ENCODE data around the gene SUGCT.

The SUGCT gene

GRCh38 chr7:40306025-40306424, 171.2 kb downstream of the SUGCT start:
- Histone ChIP-seq H3K4me3 (ENCODE audit: low read depth, low read length) (no peak overlapping the region), H3K4me2 (ENCODE audit: low read length) (no peak overlapping the region)
- TF ChIP-seq CTCF (IDR thresholded peaks at IDR 0.05) = no peak

GRCh38 chr7:40306596-40306995, 171.8 kb downstream of the SUGCT start:
- H3K27me3 ChIP-seq (ENCODE audit: control insufficient read depth, insufficient read depth, low read length) = no peaks in the 10 kb centered on the region
- no peak for TF ChIP-seq CTCF (IDR thresholded peaks at IDR 0.05)
- H3K36me3 ChIP-seq (ENCODE audit: control insufficient read depth, insufficient read depth, low read length) = no peaks in the 10 kb centered on the region
- H3K27ac ChIP-seq = no peak overlapping the region
- H3K9ac ChIP-seq = no peak overlapping the region
- H3K79me2 ChIP-seq = no peaks in the 10 kb centered on the region
- H2AFZ ChIP-seq = no peak overlapping the region
- no peaks in the 10 kb centered on the region for H3K9me3 ChIP-seq (ENCODE audit: control insufficient read depth, low read length)
- no peak overlapping the region for H3K4me2 ChIP-seq (ENCODE audit: low read length)
- no peaks in the 10 kb centered on the region for H3K4me1 ChIP-seq
- H3K4me3 ChIP-seq (ENCODE audit: low read depth, low read length) = no peak overlapping the region

More at GRCh38 chr7:40306025-40306424, 171.2 kb downstream of the SUGCT start:
- no peaks in the 10 kb centered on the region for H3K36me3 ChIP-seq (ENCODE audit: control insufficient read depth, insufficient read depth, low read length)
- H3K27ac ChIP-seq = no peak overlapping the region
- H2AFZ ChIP-seq = no peak overlapping the region
- no peaks in the 10 kb centered on the region for H3K4me1 ChIP-seq
- no peaks in the 10 kb centered on the region for H3K27me3 ChIP-seq (ENCODE audit: control insufficient read depth, insufficient read depth, low read length)
- no peaks in the 10 kb centered on the region for H3K9me3 ChIP-seq (ENCODE audit: control insufficient read depth, low read length)
- no peak overlapping the region for H3K9ac ChIP-seq
- no peaks in the 10 kb centered on the region for H3K79me2 ChIP-seq

GRCh38 chr7:40310258-40310657, 175.5 kb downstream of the SUGCT start:
- H3K9ac ChIP-seq = no peak overlapping the region
- no peaks in the 10 kb centered on the region for H3K79me2 ChIP-seq
- TF ChIP-seq CTCF (IDR thresholded peaks at IDR 0.05) = no peak
- H3K4me2 ChIP-seq (ENCODE audit: low read length) = no peak overlapping the region
- H3K36me3 ChIP-seq (ENCODE audit: control insufficient read depth, insufficient read depth, low read length) = no peaks in the 10 kb centered on the region
- no peaks in the 10 kb centered on the region for H3K27me3 ChIP-seq (ENCODE audit: control insufficient read depth, insufficient read depth, low read length)
- H3K4me1 ChIP-seq = no peaks in the 10 kb centered on the region
- no peaks in the 10 kb centered on the region for H3K9me3 ChIP-seq (ENCODE audit: control insufficient read depth, low read length)
- no peak overlapping the region for H3K27ac ChIP-seq
- no peak overlapping the region for H3K4me3 ChIP-seq (ENCODE audit: low read depth, low read length)
- H2AFZ ChIP-seq = no peak overlapping the region

- Histone ChIP-seq H3K9me3 (ENCODE audit: control insufficient read depth, low read length) (no peaks in the 10 kb centered on the region), H3K27me3 (ENCODE audit: control insufficient read depth, insufficient read depth, low read length) (no peaks in the 10 kb centered on the region), H2AFZ (no peak overlapping the region), H3K9ac (no peak overlapping the region), H3K79me2 (no peaks in the 10 kb centered on the region), H3K4me1 (no peaks in the 10 kb centered on the region), H3K4me2 (ENCODE audit: low read length) (no peak overlapping the region), H3K36me3 (ENCODE audit: control insufficient read depth, insufficient read depth, low read length) (no peaks in the 10 kb centered on the region), H3K4me3 (ENCODE audit: low read depth, low read length) (no peak overlapping the region), H3K27ac (no peak overlapping the region)
- TF ChIP-seq CTCF (IDR thresholded peaks at IDR 0.05) = no peak
Measured at GRCh38 chr7:40311307-40311706, 176.5 kb downstream of the SUGCT start.

GRCh38 chr7:40315277-40315676, 180.5 kb downstream of the SUGCT start:
- no peak overlapping the region for H2AFZ ChIP-seq
- no peaks in the 10 kb centered on the region for H3K4me1 ChIP-seq
- H3K9me3 ChIP-seq (ENCODE audit: control insufficient read depth, low read length) = no peaks in the 10 kb centered on the region
- no peaks in the 10 kb centered on the region for H3K79me2 ChIP-seq
- no peak overlapping the region for H3K4me2 ChIP-seq (ENCODE audit: low read length)
- H3K9ac ChIP-seq = no peak overlapping the region
- no peaks in the 10 kb centered on the region for H3K27me3 ChIP-seq (ENCODE audit: control insufficient read depth, insufficient read depth, low read length)
- H3K27ac ChIP-seq = no peak overlapping the region
- no peak overlapping the region for H3K4me3 ChIP-seq (ENCODE audit: low read depth, low read length)
- TF ChIP-seq CTCF (IDR thresholded peaks at IDR 0.05) = no peak
- no peaks in the 10 kb centered on the region for H3K36me3 ChIP-seq (ENCODE audit: control insufficient read depth, insufficient read depth, low read length)

All from parathyroid adenoma (tissue), 2 donors.